HK-2 (cell line): ENCODE measurements around the gene PPP6R3.
A peak's percentile ranks its signal among the peaks of the same experiment; 100 is the strongest.
"Not testable (repeated sequence)": the region's sequence is repeated elsewhere in the genome, so short reads cannot be mapped to it uniquely, and the experiment has no call there.

Experiments used
- DNase-seq: peaks from one replicate; pipeline ENCODE4 v3.0.0-alpha.2; 2018; ENCODE audit not compliant: unreplicated experiment

PPP6R3 gene

DNA sequence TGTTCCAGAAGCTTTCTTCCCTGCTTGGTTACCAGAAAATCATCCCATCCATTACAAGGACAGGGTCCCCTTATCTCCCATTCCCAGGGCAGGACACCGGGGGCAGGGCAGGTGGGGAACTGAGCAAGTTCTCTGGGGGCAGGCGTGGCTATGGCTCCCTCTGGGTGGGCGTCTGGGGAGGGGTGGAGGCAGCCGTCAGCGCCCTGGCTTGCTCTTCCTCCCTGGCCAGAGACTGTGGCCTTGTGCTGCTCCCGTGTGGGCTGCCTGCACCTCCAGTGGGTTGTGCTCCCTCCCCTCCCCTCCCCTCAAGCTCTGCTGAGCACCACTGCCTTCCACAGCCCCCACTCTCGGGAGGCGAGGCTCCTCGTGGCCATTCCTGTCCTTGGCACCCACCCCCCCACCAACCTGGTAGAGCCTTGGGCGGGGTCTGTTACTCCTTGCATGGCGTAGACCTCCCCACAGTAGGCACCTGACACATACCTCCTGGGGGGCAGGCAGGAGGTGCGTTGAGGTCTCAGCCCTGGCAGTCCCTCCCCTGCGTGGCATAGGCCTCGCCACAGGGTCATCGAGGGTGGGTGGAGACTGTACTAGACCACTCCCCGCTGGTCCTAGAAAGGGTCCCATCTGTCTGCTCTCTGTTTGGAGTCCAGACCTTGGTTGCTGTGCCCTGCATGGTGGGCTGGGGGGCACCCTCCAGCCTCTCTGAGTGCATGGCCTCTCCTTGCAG, 24.2 kb upstream of the PPP6R3 start:
- DNase-seq, result no peak

DNA sequence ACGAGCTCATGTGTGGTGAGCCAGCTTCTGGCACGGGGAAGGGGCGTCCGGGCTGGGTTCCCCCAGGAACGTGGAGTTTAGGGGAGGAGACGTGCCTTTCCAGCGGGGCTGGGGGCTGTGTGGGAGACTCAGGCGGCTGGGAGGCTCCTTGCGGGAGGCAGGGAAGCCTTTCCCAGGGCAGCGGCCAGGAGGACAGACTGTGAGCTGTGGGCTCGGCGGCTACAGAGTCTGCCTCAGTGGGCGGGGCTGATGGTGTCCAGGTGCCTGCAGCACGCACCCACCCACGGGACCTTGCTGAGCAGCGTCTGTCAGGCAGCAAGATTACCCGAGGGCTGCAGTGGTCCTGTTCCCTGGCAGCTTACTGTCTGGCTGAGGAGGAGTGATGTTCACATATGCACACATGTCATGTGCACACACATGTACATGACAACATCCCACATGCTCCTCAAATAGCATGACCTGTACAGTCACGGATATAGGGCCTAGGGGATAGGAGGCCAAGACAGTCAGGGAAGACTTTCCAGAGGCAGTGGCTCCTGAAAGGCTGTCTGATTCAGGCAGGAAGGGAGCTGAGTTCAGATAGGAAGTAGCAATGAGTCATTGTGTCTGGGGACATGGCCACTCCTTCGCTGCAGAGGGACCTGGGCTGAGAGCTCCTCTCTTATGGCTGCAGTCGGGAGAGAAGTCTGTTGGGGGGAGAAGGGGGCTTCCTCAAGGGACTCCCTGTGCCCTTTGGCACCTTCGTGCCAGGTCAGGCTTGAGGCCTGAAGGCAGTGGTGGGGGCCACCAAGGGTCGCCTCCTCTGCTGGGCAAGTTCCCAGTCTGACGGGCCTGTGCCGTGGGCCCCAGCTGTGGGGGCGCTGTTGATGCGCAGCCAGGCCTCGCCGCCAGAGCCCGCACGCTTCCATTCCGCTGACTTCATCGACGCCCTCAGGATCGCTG, 23.3 kb upstream of the PPP6R3 start:
- DNase-seq, result peak; percentile 30

DNA sequence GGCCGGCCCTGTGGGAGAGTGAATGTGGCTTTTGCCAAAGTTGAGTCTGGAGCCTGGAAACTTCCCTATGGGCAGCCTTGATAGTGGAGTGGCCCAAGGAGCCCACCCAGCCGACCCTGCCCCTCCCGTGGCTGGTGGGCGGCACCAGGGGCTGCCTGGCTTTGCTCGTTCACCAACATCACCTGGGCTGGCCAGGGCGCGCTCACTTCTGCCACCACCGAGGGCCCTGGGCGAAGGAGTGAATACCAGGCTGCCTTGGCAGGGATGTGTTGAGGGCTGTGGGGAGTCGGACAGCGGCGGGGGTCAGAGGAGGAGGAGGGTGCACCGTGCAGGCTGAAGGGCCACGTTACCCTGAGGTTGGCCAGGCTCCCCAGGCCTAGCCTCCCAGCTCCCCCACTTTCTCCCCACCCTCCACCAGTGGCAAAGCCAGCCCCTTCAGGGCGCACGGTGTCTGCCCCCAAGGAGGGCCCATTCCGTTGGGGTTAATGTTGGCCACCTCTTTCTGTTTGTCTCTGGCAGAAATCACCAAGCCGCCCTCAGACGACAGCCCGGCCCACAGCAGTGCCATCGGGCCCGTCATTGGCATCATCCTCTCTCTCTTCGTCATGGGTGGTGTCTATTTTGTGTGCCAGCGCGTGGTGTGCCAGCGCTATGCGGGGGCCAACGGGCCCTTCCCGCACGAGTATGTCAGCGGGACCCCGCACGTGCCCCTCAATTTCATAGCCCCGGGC, 22.5 kb upstream of the PPP6R3 start:
- no peak for DNase-seq

DNA sequence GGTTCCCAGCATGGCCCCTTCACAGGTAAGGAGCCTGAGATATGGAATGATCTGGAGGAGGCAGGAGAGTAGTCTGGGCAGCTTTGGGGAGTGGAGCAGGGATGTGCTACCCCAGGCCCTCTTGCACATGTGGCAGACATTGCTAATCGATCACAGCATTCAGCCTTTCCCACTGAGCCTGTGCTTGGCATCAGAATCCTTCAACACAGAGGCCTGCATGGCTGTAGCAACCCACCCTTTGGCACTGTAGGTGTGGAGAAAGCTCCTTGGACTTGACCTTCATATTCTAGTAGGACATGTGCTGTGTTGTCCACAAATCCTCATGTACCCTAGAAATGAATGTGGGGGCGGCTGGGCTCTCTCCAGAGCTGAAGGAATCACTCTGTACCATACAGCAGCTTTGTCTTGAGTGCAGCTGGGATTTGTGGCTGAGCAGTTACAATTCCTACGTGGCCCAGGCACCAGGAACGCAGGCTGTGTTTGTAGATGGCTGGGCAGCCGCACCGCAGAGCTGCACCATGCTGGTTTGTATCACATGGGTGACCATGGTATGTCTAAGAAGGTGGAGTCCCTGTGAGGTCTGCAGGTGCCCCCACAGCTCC, 21.8 kb upstream of the PPP6R3 start:
- DNase-seq, result no peak

DNA sequence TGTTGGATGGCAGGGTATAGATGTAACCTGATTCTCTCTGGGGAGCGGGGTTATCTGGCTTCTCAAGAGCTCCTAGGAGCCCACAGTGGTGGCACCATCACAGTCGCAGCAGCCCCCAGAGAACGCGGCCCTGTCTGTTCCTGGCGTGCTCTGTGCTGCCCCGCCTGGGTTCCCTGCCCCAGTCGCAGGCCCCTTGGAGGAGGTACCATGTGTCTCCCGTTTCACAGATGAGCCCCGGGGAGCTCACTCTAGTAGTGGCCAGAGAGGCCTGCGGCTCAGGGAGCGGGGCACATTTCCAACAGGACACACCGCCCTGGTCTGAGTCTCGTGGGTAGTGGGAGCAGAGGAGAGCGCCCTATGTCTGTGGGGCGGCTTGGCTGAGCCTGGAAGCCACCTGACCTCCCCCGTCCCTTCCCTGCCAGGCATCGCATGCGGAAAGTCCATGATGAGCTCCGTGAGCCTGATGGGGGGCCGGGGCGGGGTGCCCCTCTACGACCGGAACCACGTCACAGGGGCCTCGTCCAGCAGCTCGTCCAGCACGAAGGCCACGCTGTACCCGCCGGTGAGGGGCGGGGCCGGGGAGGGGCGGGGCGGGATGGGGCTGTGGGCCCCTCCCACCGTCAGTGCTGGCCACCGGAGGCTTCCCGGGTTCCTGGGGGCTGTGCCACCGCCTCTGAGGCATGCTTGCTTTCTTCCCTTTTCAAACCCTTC, 21.0 kb upstream of the PPP6R3 start:
- no peak for DNase-seq

DNA sequence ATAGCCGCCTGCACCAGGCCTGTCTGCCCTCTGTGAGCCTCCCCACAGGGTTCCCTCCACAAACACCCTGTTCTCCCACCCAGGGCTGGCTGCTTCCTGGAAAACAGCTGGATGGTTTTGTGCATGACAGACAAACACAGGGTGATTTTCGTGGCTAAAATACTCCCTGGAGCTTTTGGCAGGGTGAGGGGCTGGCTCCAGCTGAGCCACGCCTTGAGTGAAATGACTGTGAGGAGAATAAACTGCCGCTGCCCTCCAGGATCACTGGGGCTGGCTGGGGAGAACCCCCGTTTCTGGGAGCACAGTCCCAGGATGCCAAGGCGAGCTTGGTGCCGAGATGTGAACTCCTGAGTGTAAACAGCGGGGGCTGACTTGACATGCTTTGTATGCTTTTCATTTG, 20.3 kb upstream of the PPP6R3 start:
- no peak for DNase-seq

DNA sequence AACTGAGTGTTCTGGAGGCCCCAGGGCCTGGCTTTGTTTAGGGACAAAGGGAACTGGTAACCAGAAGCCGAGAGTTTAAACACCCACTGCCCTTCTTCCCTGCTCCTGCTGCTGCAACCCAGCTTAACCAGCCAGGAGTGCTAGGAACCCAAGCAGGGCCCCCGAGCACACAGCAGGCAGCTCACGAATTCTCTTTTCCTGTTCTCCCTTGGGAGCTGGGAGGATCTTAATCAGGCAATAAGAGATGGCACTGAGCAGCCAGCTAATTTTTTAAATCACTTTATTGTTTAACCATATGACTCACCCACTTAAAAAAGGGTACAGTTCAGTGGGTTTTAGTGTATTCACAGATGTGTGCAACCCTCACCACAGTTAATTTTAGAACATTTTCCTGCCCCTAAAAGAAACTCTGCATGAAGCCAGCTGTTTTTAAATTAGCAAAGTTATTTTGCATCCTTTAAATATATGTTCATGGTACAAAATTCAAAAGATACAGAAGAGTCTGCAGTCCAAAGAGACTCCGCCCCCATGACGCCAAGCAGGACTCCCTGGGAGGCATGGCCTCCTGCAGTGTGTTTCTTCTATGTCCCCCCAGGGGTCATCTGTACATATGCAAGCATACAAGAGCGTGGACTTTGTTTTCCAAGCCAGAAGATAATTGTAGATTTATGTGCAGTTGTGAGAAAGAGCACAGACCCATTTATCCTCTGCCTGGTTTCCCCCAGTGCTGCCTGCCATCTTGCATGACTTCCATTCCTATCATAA, 18.9 kb upstream of the PPP6R3 start:
- peak; percentile 7 for DNase-seq

DNA sequence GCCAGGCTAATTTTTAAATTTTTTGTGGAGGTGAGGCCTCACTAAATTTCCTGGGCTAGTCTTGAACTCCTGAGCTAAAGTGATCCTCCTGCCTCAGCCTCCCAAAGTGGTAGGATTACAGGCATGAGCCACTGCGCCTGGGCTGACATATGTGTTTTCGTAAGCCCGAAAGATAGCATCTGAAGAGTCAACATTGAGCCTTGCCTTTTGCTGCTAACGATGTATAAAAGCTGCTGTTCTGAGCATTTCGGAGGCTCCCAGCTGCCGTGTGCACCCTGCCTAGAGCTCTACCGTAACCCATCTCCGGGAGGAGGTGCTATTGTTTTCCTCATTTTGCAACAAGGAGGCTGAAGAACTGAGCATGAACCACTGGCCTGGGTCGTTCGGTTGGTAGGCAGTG, 18.1 kb upstream of the PPP6R3 start:
- no peak for DNase-seq

DNA sequence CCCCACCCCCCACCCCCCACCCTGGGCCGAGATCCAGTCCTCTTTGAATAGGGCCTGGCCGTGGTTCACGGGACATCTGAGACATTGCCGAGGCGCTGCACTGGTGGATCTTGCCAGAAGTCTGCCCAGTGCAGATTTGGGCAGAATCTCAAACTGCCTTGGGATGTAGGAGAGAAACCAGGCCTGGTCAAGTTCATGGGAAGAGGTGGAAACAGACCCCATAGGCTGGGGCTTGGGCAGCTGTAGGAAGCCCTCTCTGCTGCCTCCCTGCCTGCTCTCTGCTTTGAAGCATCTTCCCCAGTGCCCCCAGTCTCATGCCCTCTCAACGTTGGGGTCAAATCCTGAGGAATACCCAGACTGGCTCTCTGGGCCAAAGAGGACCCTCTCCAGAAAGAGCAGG, 16.0 kb upstream of the PPP6R3 start:
- DNase-seq, result no peak

DNA sequence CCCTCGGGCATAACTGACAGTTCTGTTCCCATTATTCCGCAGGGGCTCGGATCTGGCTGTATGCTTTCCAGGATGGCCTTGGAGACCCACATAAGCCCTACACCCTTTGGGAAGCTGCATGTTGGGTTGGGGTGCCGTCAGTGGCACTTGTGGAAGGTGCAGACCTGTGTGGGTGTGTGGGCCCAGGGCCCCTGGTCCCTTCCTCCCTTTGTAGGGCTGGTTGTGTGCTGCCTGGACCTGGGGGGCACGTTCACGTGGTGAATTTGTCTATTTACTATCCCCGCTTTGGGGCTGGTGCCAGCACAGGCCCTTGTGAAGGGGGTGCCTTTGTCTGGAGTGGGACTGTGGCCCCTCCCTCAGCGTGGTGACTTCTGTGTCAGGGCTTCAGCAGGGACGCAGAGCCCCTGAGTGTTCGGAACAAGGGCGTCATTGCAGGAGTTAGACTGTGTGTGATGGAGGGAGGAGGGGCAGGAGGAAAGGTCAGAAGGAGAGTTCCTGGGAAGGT, 15.0 kb upstream of the PPP6R3 start:
- no peak for DNase-seq

DNA sequence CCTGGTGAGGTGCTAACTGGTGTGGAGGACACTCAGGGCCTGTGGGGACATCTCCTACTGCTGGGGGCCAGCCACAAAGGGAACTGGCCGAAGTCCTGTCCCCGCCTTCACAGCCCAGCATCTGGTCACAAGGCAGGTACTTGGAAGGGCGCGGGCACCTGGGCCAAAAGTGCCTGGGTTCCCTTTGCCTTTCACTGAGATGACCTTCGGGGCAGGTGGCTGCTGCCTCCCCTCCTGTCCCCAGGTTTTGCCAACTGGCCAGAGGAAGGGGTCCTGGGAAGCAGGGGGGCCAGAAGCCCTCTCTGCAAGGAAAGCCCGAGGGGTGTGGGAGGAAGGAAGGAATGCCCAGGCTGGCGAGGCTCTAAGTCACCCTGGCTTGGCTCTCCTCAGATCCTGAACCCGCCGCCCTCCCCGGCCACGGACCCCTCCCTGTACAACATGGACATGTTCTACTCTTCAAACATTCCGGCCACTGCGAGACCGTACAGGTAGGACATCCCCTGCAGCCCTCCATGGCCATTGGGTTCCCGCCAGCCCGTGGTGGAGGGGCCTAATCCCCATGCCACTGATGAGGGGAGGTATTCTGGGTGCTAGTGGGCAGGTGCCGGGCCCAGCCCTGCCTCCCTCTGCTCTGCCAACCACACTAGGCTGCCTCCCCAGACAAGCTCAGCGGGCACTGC, 14.4 kb upstream of the PPP6R3 start:
- no peak for DNase-seq

DNA sequence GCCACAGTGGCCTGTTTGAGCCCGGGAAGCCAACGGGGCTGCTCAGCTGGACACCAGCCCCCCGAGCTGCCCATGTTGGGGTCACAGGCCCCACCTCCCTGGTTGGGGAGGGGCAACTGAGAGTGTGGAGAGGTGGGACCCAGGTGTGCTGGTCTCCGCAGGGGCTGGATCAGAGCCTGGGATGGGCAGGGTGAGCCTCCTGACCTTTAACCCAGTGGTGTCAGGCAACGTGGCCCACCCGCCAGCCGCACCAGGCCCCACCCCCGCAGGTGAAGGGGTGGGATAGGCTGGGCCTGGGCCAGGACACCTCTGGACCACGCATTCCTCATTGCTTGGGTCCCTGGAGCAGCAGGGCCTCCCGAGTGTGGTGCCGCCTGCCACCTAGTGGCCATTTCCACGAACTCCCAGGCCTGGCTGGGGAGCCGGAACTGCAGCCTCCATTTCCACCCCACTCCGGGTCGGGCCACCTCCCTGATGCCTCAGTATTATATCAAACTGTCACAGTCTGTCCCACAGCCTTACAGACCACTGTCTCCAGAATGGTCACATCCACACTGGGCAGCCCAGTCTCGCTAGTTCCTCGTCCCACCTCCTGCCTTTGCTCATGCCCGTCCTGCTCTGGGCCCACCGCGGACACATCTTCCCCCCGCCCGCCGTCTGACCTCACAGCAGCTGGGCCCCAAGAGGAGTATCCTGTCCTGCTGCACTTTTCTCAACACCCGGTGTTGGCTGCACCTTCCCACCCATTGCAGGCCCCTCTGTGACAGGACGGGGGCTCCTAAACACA, 13.3 kb upstream of the PPP6R3 start:
- peak; percentile 69 for DNase-seq

DNA sequence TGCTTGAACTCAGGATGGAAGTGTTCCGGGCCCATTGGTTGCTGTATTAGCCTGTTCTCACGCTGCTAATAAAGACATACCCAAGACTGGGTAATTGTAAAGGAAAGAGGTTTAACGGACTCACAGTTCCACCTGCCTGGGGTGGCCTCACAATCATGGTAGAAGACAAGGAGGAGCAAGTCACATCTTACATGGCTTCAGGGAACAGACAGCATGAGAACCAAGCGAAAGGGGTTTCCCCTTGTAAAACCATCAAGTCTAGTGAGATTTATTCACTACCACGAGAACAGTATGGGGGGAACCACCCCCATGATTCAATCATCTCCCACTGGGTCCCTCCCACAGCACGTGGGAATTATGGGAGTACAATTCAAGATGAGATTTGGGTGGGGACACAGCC, 12.6 kb upstream of the PPP6R3 start:
- not testable (repeated sequence) for DNase-seq

DNA sequence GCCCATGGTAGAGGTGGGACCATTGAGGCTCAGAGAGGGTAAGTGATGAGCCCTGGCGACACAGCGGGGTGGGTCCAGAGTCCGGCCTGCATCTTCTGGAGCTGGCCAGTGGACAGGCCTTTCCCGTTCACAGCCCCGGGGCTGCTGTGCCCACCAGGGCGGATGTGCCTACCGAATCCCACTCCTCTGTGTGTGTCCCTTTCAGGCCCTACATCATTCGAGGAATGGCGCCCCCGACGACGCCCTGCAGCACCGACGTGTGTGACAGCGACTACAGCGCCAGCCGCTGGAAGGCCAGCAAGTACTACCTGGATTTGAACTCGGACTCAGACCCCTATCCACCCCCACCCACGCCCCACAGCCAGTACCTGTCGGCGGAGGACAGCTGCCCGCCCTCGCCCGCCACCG, 11.9 kb upstream of the PPP6R3 start:
- DNase-seq, result no peak

DNA sequence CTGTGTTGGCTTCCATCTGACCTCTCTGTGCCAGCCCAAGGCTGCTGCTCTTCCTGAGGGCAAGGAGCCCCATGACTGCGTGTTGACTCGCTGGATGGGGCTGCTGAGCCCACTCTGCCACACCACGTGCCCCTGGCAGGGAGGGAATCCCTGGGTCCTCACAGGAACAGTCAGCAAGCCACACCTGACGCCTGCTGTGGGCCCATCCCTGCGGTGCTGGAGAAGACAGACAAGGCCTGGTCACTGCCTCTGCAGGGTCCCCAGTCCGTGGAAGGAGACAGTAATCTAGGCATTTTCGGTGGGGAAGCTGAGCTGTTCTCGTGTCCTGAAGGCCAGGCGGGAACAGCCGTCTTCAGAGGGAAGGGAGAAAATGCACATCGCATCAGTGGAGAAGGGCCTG, 10.6 kb upstream of the PPP6R3 start:
- DNase-seq, result no peak

DNA sequence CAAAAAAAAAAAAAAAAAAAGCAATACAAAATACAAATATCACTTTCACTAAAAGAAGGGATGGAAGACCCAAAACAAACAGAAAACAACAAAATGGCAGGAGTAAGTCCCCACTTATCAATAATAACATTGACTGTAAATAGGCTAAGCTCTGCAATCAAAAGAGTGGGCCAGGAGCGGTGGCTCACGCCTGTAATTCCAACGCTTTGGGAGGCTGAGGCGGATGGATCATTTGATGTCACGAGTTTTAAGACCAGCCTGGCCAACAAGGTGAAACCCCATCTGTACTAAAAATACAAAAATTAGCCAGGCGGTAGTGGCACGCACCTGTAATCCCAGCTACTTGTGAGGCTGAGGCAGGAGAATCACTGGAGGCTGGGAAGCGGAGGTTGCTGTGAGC, 9.8 kb upstream of the PPP6R3 start:
- no peak for DNase-seq

DNA sequence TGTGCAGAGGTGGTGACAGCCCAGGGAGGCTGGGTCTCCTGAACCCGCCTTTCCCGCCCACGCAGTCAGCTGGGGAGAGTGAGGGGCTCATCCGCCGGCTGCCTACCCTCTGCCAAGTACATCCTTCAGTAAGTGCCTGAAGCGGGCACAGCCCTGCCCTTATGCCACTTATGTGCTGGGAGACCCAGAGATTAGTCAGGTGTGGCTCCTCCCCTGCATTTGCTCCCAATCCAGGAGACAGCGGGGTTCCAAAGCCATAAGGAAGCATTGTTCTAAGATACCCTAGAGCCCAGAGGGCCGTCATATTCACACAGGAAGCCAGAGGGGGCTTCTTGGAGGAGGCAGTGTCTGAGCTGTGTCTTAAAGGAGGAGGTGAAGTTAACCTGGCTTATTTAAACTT, 5.8 kb upstream of the PPP6R3 start:
- no peak for DNase-seq

DNA sequence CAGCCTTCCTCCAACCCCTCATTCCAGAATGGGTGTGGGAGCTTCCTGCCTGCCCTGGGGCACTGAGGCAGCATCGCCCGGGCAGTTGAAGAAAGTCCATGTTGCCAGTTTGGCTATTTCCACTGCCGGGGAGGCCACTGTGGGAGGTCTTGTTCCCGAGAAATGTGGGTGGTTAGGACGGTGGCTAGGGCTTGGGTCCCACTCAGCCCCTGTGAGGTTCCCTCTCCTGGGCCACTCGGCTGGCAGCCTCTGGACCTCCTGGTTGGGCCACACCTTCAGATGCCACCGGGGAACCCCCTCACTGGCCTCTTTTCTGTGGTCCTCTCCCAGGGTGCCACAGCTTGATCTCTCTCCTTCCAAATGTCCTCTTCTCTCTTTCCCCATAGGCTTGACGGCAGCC, 5.1 kb upstream of the PPP6R3 start:
- DNase-seq, result no peak
